ENCODE data around the gene PTGS1.

GRCh38 chr9:122340161-122340560 lies 30.7 kb upstream of the PTGS1 start:
- TF ChIP-seq CTCF (conservative IDR thresholded peaks at IDR 0.05 in 1 of 2, IDR thresholded peaks at IDR 0.05 in 1 of 2; ENCODE audit: extremely low read depth in 1 of 2, insufficient read depth in 1 of 2, low read depth in 1 of 2, low read length in 2 of 2), result no peak
- no peak for TF ChIP-seq EZH2 (IDR thresholded peaks at IDR 0.05; ENCODE audit: borderline replicate concordance, low read length)

All from mammary epithelial cell (primary cell).